RKO (cell line): ENCODE measurements around the gene ZNF423.

Experiments used
- DNase-seq: peaks from one replicate; pipeline ENCODE4 v3.0.0-alpha.2; 2016; ENCODE audit warnings: low spot score

Gene ZNF423

DNA sequence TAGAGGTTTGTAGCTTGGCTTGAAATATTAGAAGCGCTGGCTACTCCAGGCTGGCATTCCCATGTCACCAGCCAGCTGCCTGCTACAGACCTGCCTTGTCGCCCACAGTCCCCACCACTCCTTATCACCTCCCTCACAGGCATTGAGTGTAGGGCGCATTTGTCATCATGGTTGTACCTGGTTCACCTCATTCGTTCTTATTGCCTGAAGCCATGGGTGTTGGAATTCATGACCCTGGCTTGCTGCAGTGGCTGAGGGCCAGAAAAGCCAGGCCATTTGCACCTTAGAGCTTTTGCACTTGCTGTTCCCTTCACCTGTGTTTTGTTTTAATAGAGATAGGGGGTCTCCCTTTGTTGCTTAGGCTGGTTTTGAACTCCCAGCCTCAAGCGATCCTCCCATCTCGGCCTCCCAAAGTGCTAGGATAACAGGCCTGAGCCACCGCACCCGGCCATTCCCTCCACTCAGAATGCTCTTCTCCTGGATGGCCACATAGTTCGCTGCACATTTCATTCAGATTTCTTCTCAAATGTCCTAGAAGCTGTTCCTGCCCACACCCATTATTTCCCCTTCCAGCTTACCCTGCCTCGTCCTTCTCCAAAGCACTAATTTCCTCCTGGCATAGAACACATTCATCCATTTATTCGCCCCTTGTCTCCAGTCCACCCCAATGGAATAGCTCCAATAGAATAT, 384.7 kb downstream of the ZNF423 start:
- DNase-seq: no peak

GRCh38 chr16:49470513-49470991, 385.4 kb downstream of the ZNF423 start:
- no peak for DNase-seq

DNA sequence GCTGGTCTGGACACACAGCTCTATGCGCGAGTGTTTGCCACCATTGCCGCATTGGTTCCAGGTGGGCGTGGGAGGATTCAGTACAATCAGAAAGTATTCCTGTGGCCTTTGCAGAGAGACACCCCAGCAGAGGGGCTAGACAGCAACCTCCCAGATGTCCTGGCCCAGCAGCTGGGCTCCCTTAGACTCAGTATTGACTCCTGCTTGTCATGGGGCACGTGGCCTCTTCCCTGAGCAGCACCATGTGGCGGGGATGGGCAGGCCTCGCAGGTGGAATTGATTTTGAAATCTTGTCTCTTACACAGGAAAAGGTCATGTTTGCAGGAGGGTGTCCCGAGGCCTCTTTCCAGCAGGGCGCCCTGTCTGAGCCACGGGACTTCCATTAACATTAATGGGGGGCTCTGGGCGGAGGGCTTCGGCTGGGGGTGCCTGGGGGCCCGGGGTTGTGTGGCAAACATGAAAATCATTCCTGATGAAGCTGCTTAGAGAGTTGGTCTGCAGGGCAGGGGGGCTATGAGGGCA, 385.9 kb downstream of the ZNF423 start:
- DNase-seq: no peak

DNA sequence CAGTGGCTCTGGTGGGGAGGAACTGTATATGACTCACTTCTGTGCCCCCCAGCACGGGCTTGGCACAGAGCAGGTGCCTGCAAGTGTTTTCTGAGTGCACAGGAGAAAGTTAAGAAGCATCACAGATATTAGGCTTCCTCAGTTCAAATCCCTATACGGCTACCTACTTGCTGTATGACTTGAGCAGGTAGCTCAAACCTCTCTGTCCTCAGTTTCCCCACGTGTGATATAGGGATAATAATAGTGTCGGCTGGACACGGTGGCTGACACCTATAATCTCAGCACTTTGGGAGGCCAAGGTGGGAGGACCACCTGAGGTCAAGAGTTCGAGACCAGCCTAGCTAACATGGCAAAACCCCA, 386.6 kb downstream of the ZNF423 start:
- no peak for DNase-seq

- no peak for DNase-seq
These were observed 387.2 kb downstream of the ZNF423 start for GRCh38 chr16:49468611-49469310.

GRCh38 chr16:49467540-49468372, 388.2 kb downstream of the ZNF423 start:
- no peak for DNase-seq

DNA sequence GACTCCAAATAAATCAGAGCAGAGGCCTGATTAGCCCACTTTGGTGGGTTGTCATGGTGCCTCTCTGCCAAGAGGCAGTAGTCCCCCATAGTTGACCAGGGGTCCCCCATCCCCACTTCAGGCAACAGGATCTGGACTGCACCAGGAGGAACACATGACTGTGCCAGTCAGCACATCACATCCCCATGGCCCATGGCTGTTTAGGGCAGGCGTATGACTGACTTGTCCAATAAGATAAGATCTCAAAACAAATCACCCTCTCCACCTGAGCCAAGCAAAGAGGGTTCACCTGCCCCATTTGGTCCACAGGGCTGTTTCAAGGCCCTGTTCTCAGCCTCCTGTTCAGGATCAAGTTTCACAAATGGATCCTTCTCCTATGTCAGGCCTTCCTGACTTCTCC, 389.0 kb downstream of the ZNF423 start:
- no peak for DNase-seq

DNA sequence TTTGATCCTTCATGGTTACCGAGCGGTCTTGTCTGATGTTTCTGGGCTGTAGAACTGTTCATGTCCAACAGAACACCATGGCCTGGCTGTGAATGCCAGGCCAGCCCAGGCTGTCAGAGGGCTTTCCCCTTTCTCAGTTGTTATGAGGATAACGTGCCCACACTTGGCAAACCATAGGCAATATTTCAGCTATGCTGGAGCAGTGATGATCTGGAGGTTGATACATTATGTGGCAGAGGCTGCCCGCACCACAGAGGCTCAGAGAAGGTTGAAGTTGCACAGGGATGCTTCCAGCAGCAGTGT, 389.4 kb downstream of the ZNF423 start:
- no peak for DNase-seq

- no peak for DNase-seq
These were observed 390.0 kb downstream of the ZNF423 start for GRCh38 chr16:49465661-49466528.

GRCh38 chr16:49464877-49465504, 390.9 kb downstream of the ZNF423 start:
- no peak for DNase-seq

GRCh38 chr16:49464093-49464492, 391.8 kb downstream of the ZNF423 start:
- no peak for DNase-seq

- DNase-seq: no peak
These were observed 392.4 kb downstream of the ZNF423 start for GRCh38 chr16:49463529-49463928.

DNA sequence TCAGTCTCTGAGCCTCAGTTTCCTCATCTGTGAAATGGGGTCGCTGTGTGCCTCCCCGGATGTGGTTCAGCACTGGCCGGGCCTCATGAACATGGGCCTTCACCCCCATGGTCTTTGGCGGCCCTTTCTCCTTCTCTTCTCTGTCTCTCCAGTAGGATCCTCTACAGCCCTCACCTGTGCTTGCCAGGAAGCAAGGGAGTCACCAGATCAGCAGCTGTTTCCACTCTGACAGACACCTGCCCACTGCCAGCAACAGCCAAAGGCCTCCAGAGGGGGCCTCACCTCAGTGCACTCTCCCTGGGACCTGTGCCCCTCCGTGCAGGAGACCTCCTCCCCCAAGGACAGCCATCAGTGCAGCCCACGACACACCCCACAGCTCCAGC, 392.9 kb downstream of the ZNF423 start:
- no peak for DNase-seq

- no peak for DNase-seq
These were observed 393.4 kb downstream of the ZNF423 start for GRCh38 chr16:49462362-49462988.

GRCh38 chr16:49461517-49461951, 394.4 kb downstream of the ZNF423 start:
- no peak for DNase-seq

- DNase-seq: no peak
These were observed 395.0 kb downstream of the ZNF423 start for GRCh38 chr16:49460786-49461470.

DNA sequence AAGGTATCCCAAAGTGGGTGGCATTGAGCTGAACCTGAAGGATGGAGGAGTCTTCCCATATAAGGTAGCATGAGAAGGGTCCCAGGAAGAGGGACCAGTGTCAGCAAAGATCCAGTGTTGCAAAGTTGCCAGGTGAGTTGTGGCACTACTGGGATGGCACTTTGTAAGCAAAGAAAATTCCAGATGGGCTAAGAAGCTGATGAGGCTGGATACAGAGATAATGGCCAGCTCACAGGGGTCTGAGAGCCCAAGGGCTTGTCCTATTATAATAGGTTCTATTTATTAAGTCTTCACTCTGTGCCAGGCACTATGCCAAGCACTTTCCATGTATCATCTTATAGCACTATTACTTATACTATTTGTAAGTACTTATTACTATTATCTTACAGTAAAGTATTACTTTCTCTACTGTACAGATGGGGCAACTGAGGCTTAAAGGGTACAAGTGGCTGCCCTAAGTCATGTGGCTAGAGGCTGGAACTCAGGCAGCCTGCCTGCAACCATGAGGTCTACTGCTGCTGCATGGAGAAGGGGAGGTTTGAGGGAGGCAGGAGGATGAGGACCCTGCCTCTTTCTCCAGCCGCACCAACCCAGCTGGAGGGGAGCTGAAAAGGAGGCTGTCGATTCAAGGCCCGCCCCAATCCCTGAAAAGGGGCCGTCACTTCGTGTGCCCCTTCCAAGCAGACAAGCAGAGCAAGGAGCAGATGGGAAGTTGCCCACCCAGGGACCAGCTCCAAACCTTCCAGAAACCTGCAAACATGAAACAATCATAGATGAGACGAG, 395.8 kb downstream of the ZNF423 start:
- no peak for DNase-seq

DNA sequence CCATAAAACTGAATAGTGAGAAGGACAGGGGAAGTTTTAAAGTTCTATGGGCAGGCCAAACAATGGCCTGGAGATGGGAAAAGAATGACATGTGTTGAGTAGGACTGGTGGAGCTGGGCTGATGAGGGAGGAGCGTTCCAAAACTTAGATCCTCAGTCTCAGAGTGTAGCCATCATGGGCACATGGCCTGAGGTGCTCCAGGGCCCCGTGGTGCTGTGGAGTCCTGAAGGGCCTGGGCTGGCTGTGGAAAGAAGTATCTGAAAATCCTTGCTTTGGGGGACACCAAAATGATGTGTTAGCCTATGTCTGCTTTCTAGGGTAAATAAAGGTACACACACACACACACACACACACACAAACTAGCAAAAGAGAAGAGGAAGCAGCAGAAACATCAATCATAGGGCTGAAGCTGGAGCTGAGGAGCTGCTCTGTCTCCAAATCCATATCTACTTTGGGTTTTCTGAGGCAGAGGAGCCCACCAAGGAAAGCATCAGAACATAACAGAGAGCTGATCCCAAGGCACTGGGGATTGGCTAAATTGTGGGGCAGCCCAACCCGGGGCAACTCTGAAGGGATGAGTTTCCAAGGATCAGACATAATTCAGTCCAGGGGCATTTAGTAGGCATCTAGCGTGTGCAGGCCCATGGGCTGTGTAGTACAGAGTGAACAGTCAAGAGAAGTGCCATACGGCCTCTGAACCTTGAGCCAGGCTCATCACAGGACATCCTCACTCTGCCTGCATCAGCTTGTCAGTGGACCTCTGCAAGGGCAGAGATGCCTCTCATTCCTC, 397.1 kb downstream of the ZNF423 start:
- DNase-seq: no peak

DNA sequence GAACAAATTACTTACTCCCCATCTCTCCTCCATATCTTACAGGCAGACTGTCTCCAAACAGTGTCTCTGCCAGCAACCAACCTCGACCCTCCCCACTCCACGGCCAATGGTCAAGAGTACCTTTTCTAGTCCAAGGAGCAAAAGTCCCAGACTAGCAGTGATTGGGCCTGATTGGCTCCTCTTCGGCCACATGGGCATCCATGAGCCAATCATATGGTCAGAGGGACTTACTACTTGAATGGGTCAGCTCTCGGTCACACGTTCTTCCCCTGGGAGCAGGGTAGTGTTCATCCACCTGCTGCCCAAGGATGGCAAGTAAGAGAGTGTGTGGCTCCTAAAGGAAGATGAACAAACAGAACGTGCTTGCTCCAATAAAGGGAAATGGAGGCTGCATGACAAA, 397.7 kb downstream of the ZNF423 start:
- no peak for DNase-seq
